SK-N-SH treated with all-trans-retinoic acid at 6 μM for 48 hours (cell line): ENCODE data around the gene CFAP45.

Experiments
- ATAC-seq: fragments of 200-7000 bp; cut with Tn5 transposase; 3 replicates; pipeline ENCODE4 v1.9.1; 2020; ENCODE audit warnings: mild to moderate bottlenecking, moderate library complexity
- ARNTL ChIP-seq: fragments of 450-650 bp; formaldehyde crosslinking; IDR thresholded peaks from 2 replicates; pipeline ENCODE4 v1.5.0; 2020; ENCODE audit warnings: low read depth, mild to moderate bottlenecking, moderate library complexity, borderline replicate concordance
- BACH2 ChIP-seq: fragments of 250-450 bp; sonication (Bioruptor Pico); IDR thresholded peaks from 2 replicates; pipeline ENCODE4 v1.9.0; 2021; ENCODE audit warnings: mild to moderate bottlenecking, borderline replicate concordance
- CSDC2 ChIP-seq: fragments of 250-450 bp; sonication (Bioruptor Pico); IDR thresholded peaks from 2 replicates; pipeline ENCODE4 v1.5.0; 2020; ENCODE audit warnings: mild to moderate bottlenecking, moderate library complexity
- CSRNP3 ChIP-seq: fragments of 250-450 bp; sonication (Bioruptor Pico); IDR thresholded peaks from 2 replicates; pipeline ENCODE4 v1.5.1; 2021; ENCODE audit warnings: mild to moderate bottlenecking, moderate library complexity
- GLIS3 ChIP-seq: fragments of 250-450 bp; sonication (Bioruptor Pico); IDR thresholded peaks from 2 replicates; pipeline ENCODE4 v1.5.0; 2020; ENCODE audit warnings: mild to moderate bottlenecking, moderate library complexity
- ISL1 ChIP-seq: fragments of 250-450 bp; sonication (Bioruptor Pico); IDR thresholded peaks from 2 replicates; pipeline ENCODE4 v2.1.2; 2022; ENCODE audit warnings: mild to moderate bottlenecking, moderate library complexity
- OSR1 ChIP-seq: fragments of 250-450 bp; sonication (Bioruptor Pico); IDR thresholded peaks from 2 replicates; pipeline ENCODE4 v1.8.0; 2022; ENCODE audit warnings: moderate library complexity, mild to moderate bottlenecking, inconsistent platforms
- PATZ1 ChIP-seq: fragments of 250-450 bp; sonication (Bioruptor Pico); IDR thresholded peaks from 2 replicates; pipeline ENCODE4 v1.8.0; 2020; ENCODE audit warnings: mild to moderate bottlenecking, moderate library complexity, borderline replicate concordance
- POU6F1 ChIP-seq: fragments of 250-450 bp; sonication (Bioruptor Pico); IDR thresholded peaks from 2 replicates; pipeline ENCODE4 v1.8.0; 2021; ENCODE audit warnings: low read depth, mild to moderate bottlenecking, moderate library complexity, borderline replicate concordance
- PPARA ChIP-seq: fragments of 250-450 bp; sonication (Bioruptor Pico); IDR thresholded peaks from 2 replicates; pipeline ENCODE4 v1.5.0; 2020; ENCODE audit warnings: mild to moderate bottlenecking, borderline replicate concordance
- RARB ChIP-seq: fragments of 250-450 bp; sonication (Bioruptor Pico); IDR thresholded peaks from 2 replicates; pipeline ENCODE4 v1.8.0; 2021; ENCODE audit warnings: mild to moderate bottlenecking, moderate library complexity
- SNAI2 ChIP-seq: fragments of 250-450 bp; sonication (Bioruptor Pico); IDR thresholded peaks from 2 replicates; pipeline ENCODE4 v1.5.0; 2020; ENCODE audit warnings: mild to moderate bottlenecking, moderate library complexity
- TOX ChIP-seq: fragments of 250-450 bp; sonication (Bioruptor Pico); IDR thresholded peaks from 2 replicates; pipeline ENCODE4 v1.8.0; 2021; ENCODE audit warnings: mild to moderate bottlenecking, moderate library complexity, borderline replicate concordance
- TSHZ2 ChIP-seq: fragments of 250-450 bp; sonication (Bioruptor Pico); IDR thresholded peaks from 2 replicates; pipeline ENCODE4 v1.5.0; 2020; ENCODE audit warnings: mild to moderate bottlenecking, moderate library complexity
- ZC3H10 ChIP-seq: fragments of 250-450 bp; sonication (Bioruptor Pico); IDR thresholded peaks from 2 replicates; pipeline ENCODE4 v1.5.1; 2021; ENCODE audit warnings: mild to moderate bottlenecking, moderate library complexity
- ZFP3 ChIP-seq: fragments of 250-450 bp; sonication (Bioruptor Pico); IDR thresholded peaks from 2 replicates; pipeline ENCODE4 v1.5.0; 2020; ENCODE audit warnings: mild to moderate bottlenecking, moderate library complexity
- ZFP30 ChIP-seq: fragments of 450-650 bp; formaldehyde crosslinking; IDR thresholded peaks from 2 replicates; pipeline ENCODE4 v1.5.0; 2022; ENCODE audit warnings: mild to moderate bottlenecking, moderate library complexity
- ZNF70 ChIP-seq: fragments of 450-650 bp; formaldehyde crosslinking; IDR thresholded peaks from 2 replicates; pipeline ENCODE4 v1.5.0; 2020; ENCODE audit warnings: mild to moderate bottlenecking, moderate library complexity
- ZNF8 ChIP-seq: fragments of 450-650 bp; formaldehyde crosslinking; IDR thresholded peaks from 2 replicates; pipeline ENCODE4 v1.5.0; 2020; ENCODE audit warnings: mild to moderate bottlenecking, moderate library complexity

The CFAP45 gene

GRCh38 chr1:159921700-159922504 lies 21.9 kb upstream of the CFAP45 start:
- ATAC-seq, result no peak
- TF ChIP-seq ZNF8 (CRISPR knock-in tag) (no peak), TSHZ2 (CRISPR knock-in tag) (no peak), OSR1 (CRISPR knock-in tag) (no peak), RARB (no peak), ISL1 (CRISPR knock-in tag) (no peak), CSRNP3 (no peak), BACH2 (CRISPR knock-in tag) (no peak), SNAI2 (no peak), ZFP30 (CRISPR knock-in tag) (no peak), PPARA (CRISPR knock-in tag) (no peak), PATZ1 (CRISPR knock-in tag) (no peak), ARNTL (no peak), ZC3H10 (CRISPR knock-in tag) (no peak), ZNF70 (CRISPR knock-in tag) (no peak), GLIS3 (CRISPR knock-in tag) (no peak)

- TF ChIP-seq ZFP3 (CRISPR knock-in tag), result no peak
- TF ChIP-seq CSDC2 (CRISPR knock-in tag), result no peak
- no peak for TF ChIP-seq PATZ1 (CRISPR knock-in tag)
- no peak for TF ChIP-seq CSRNP3
These were observed 21.3 kb upstream of the CFAP45 start for GRCh38 chr1:159921251-159921650.

GRCh38 chr1:159920651-159921050 lies 20.7 kb upstream of the CFAP45 start:
- no peak for ATAC-seq
- TF ChIP-seq ZFP3 (CRISPR knock-in tag) (no peak), TOX (CRISPR knock-in tag) (no peak), PPARA (CRISPR knock-in tag) (no peak), ARNTL (no peak), OSR1 (CRISPR knock-in tag) (no peak), ZNF8 (CRISPR knock-in tag) (no peak), POU6F1 (no peak), ZC3H10 (CRISPR knock-in tag) (no peak), ZNF70 (CRISPR knock-in tag) (no peak), RARB (no peak), BACH2 (CRISPR knock-in tag) (no peak), PATZ1 (CRISPR knock-in tag) (no peak)

More at GRCh38 chr1:159921251-159921650, 21.3 kb upstream of the CFAP45 start:
- ATAC-seq, result no peak
